Trophoblast cell (in vitro differentiated cells and primary cell): ENCODE measurements around the gene FASLG.

Source experiments
- DNase-seq, 2 donors: peaks; one replicate each; pipeline ENCODE4 v3.0.0-alpha.2; 2016
- H2AFZ ChIP-seq: 2 replicates; pipeline ENCODE4 v1.6.1; 2013; ENCODE audit warnings: low read length, moderate library complexity, mild to moderate bottlenecking; ENCODE audit not compliant: insufficient read depth, poor library complexity
- H2AK5ac ChIP-seq: 2 replicates; pipeline ENCODE4 v1.6.1; 2013; ENCODE audit warnings: mild to moderate bottlenecking, low read length
- H2BK120ac ChIP-seq: 2 replicates; pipeline ENCODE4 v1.6.1; 2013; ENCODE audit warnings: low read length, mild to moderate bottlenecking, moderate library complexity; ENCODE audit not compliant: insufficient read depth, poor library complexity
- H2BK12ac ChIP-seq: 2 replicates; pipeline ENCODE4 v1.6.1; 2013; ENCODE audit warnings: mild to moderate bottlenecking, low read length, moderate library complexity
- H2BK5ac ChIP-seq: 2 replicates; pipeline ENCODE4 v1.6.1; 2013; ENCODE audit warnings: low read length, low read depth, moderate library complexity, mild to moderate bottlenecking; ENCODE audit not compliant: poor library complexity
- H3K14ac ChIP-seq: 2 replicates; pipeline ENCODE4 v1.6.1; 2013; ENCODE audit warnings: mild to moderate bottlenecking, low read length
- H3K18ac ChIP-seq: 2 replicates; pipeline ENCODE4 v1.6.1; 2013; ENCODE audit warnings: mild to moderate bottlenecking, low read length
- H3K23ac ChIP-seq: 2 replicates; pipeline ENCODE4 v1.6.1; 2013; ENCODE audit warnings: low read length
- H3K27ac ChIP-seq: 2 replicates; pipeline ENCODE4 v1.5.1; 2013; ENCODE audit warnings: low read depth, mild to moderate bottlenecking, inconsistent platforms, low read length, moderate library complexity
- H3K27me3 ChIP-seq: 2 replicates; pipeline ENCODE4 v1.6.1; 2013; ENCODE audit warnings: inconsistent platforms, mild to moderate bottlenecking, low read length, moderate library complexity; ENCODE audit not compliant: insufficient read depth
- H3K36me3 ChIP-seq, 2 experiments: 1 replicate in 1 of 2; 2 replicates in 1 of 2; pipeline ENCODE4 v1.6.1; 2013; ENCODE audit warnings: low read length in 2 of 2, mild to moderate bottlenecking in 2 of 2, moderate library complexity in 1 of 2; ENCODE audit not compliant: insufficient read depth in 2 of 2, control insufficient read depth in 1 of 2
- H3K4ac ChIP-seq: 2 replicates; pipeline ENCODE4 v1.6.1; 2013; ENCODE audit warnings: low read depth, mild to moderate bottlenecking, low read length, moderate library complexity
- H3K4me1 ChIP-seq, 2 experiments: 1 replicate in 1 of 2; 2 replicates in 1 of 2; pipeline ENCODE4 v1.6.1; 2013; ENCODE audit warnings: low read length in 2 of 2, mild to moderate bottlenecking in 2 of 2, moderate library complexity in 1 of 2; ENCODE audit not compliant: insufficient read depth in 2 of 2, control insufficient read depth in 1 of 2
- H3K4me2 ChIP-seq: 2 replicates; pipeline ENCODE4 v1.6.1; 2013; ENCODE audit warnings: inconsistent platforms, mild to moderate bottlenecking, low read length, moderate library complexity
- H3K4me3 ChIP-seq: 2 replicates; pipeline ENCODE4 v1.5.1; 2013; ENCODE audit warnings: mild to moderate bottlenecking, low read depth, low read length, inconsistent platforms
- H3K79me1 ChIP-seq: one replicate; pipeline ENCODE4 v1.6.1; 2013; ENCODE audit warnings: low read length
- H3K79me2 ChIP-seq: 2 replicates; pipeline ENCODE4 v1.6.1; 2013; ENCODE audit warnings: low read length, mild to moderate bottlenecking; ENCODE audit not compliant: control insufficient read depth, insufficient read depth, poor library complexity
- H3K9ac ChIP-seq: 2 replicates; pipeline ENCODE4 v1.6.1; 2013; ENCODE audit warnings: mild to moderate bottlenecking, low read length
- H3K9me3 ChIP-seq: 2 replicates; pipeline ENCODE4 v1.6.1; 2013; ENCODE audit warnings: low read depth, mild to moderate bottlenecking, control low read depth, inconsistent platforms, low read length; ENCODE audit not compliant: insufficient read depth
- H4K12ac ChIP-seq: 2 replicates; pipeline ENCODE4 v1.6.1; 2013; ENCODE audit warnings: low read depth, mild to moderate bottlenecking, low read length, moderate library complexity
- H4K8ac ChIP-seq: 2 replicates; pipeline ENCODE4 v1.6.1; 2013; ENCODE audit warnings: low read depth, mild to moderate bottlenecking, low read length, moderate library complexity
- H4K91ac ChIP-seq: one replicate; pipeline ENCODE4 v1.6.1; 2013; ENCODE audit warnings: low read depth, mild to moderate bottlenecking, low read length, moderate library complexity
- WGBS: extraction: QIAGEN DNeasy Blood & Tissue Kit; methylation state at CpG from one replicate; pipeline ENCODE4 v1.1.7; 2013; ENCODE audit warnings: missing lambda C conversion rate; ENCODE audit not compliant: insufficient read length, insufficient coverage; ENCODE audit errors: extremely low coverage; 5-methylcytosine and 5-hydroxymethylcytosine counted together

Gene FASLG

DNA sequence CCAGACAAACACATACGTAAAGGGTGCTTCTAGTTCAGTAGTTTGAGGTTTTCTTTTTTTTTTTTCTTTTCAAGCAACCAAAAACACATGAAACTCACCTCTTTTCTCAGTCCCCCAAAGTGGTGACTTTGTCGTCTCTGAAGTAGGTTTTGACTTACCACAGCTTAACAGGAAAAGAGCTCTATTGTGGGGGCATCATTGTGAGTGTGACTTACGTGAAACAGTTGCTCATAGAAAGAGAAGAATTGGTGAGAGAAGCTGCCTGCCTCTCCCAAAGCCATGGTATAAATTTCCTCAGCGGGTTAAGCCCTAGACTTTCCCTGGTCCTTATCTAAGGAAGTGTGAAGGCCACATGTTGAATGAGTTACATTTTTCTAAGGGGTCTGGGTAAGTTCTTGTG lies 11.9 kb downstream of the FASLG start:
- peak overlapping the region; percentile 84 for H3K4ac ChIP-seq
- peaks cover 35% of the 10 kb centered on the region for H3K79me1 ChIP-seq
- H3K4me3 ChIP-seq = no peak overlapping the region
- peak overlapping the region; percentile 92 for H2BK5ac ChIP-seq
- DNase-seq = no peak
- no peaks in the 10 kb centered on the region for H3K27me3 ChIP-seq
- peak overlapping the region; percentile 43 for H4K8ac ChIP-seq
- no peaks in the 10 kb centered on the region for H3K9me3 ChIP-seq
- H4K12ac ChIP-seq = peak overlapping the region; percentile 18
- H3K27ac ChIP-seq = peak overlapping the region; percentile 99
- H3K4me2 ChIP-seq = no peak overlapping the region
- H3K79me2 ChIP-seq = no peaks in the 10 kb centered on the region
- peak overlapping the region; percentile 90 for H4K91ac ChIP-seq
- peak overlapping the region; percentile 96 for H2BK120ac ChIP-seq
- peak overlapping the region; percentile 90 for H2AK5ac ChIP-seq
- peak overlapping the region; percentile 91 for H2BK12ac ChIP-seq
- no peak overlapping the region for H3K9ac ChIP-seq
- peaks cover 9 to 21% of the 10 kb centered on the region in 2 experiments for H3K4me1 ChIP-seq
- H2AFZ ChIP-seq = no peak overlapping the region
- no peak overlapping the region for H3K23ac ChIP-seq
- H3K14ac ChIP-seq = peak overlapping the region; percentile 67
- H3K36me3 ChIP-seq = no peaks in the 10 kb centered on the region
- H3K18ac ChIP-seq = no peak overlapping the region
- WGBS = no CpG with 5 or more reads among the region's 4 CpGs

DNA sequence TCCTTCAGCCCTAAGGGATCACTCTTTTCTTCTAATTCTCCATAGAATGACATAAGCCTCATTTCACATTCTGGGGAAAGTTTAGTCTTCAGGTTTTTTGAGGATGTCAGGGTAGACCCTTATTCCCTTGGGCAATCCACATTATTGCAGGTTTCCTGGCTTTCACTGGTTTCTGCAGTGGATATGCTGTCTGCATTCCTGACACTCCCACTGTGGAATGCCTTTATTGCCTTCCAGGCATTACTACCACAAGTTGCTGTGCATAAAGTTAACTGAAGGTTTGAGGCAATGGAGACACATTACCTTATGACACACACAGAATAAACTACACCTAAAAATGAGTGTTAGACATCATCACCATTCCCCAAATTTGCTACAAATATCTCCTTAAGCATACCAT lies 12.7 kb downstream of the FASLG start:
- Histone ChIP-seq H4K91ac (no peak overlapping the region), H3K4me3 (no peak overlapping the region)

DNA sequence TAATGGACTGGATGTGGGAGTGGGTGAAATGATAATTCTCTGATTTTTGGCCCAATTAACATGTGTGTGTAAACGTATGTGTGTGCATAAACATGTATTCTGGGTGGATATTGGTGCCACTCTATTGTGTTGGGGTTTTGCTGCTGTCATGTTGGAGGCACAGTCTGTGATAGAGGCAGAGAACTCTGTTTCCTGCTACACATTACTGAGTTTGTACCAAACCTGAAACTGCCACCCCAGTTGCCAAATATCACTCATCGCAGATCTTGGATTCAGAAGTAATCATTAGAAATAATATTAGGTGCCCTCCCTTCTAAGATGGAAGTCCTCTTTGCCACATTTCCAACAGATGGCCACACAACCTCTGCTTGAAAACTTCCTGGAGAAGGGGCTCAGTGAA lies 13.8 kb downstream of the FASLG start:
- H3K18ac ChIP-seq = peak overlapping the region; percentile 68
- H3K36me3 ChIP-seq = no peaks in the 10 kb centered on the region
- H3K9me3 ChIP-seq = no peaks in the 10 kb centered on the region
- peaks cover 42% of the 10 kb centered on the region for H3K79me1 ChIP-seq
- H2BK120ac ChIP-seq = peak overlapping the region; percentile 95
- no CpG with 5 or more reads among the region's 2 CpGs for WGBS
- H3K27me3 ChIP-seq = no peaks in the 10 kb centered on the region
- H4K91ac ChIP-seq = peak overlapping the region; percentile 93
- DNase-seq = no peak
- peak overlapping the region; percentile 72 for H4K8ac ChIP-seq
- H2AFZ ChIP-seq = no peak overlapping the region
- H3K27ac ChIP-seq = peak overlapping the region; percentile 75
- peak overlapping the region; percentile 87 for H3K14ac ChIP-seq
- H3K79me2 ChIP-seq = no peaks in the 10 kb centered on the region
- H3K4me1 ChIP-seq = peaks cover 9 to 21% of the 10 kb centered on the region in 2 experiments
- H3K23ac ChIP-seq = no peak overlapping the region
- no peak overlapping the region for H3K9ac ChIP-seq
- no peak overlapping the region for H3K4me3 ChIP-seq
- peak overlapping the region; percentile 98 for H2BK12ac ChIP-seq
- peak overlapping the region; percentile 78 for H3K4ac ChIP-seq
- H2AK5ac ChIP-seq = peak overlapping the region; percentile 94
- no peak overlapping the region for H3K4me2 ChIP-seq
- no peak overlapping the region for H4K12ac ChIP-seq
- H2BK5ac ChIP-seq = peak overlapping the region; percentile 81

More for the DNA sequence above, 12.7 kb downstream of the FASLG start:
- Histone ChIP-seq H3K4ac (no peak overlapping the region), H3K79me1 (peaks cover 39% of the 10 kb centered on the region), H2AK5ac (no peak overlapping the region), H4K12ac (no peak overlapping the region), H3K18ac (no peak overlapping the region), H3K14ac (no peak overlapping the region), H3K4me2 (peak overlapping the region; percentile 21), H2BK5ac (peak overlapping the region; percentile 95), H2AFZ (no peak overlapping the region), H3K9me3 (no peaks in the 10 kb centered on the region), H3K27me3 (no peaks in the 10 kb centered on the region), H2BK120ac (peak overlapping the region; percentile 88), H3K36me3 (no peaks in the 10 kb centered on the region), H2BK12ac (no peak overlapping the region), H4K8ac (no peak overlapping the region), H3K79me2 (no peaks in the 10 kb centered on the region), H3K27ac (peak overlapping the region; percentile 99), H3K9ac (no peak overlapping the region), H3K23ac (no peak overlapping the region), H3K4me1 (peaks cover 9 to 21% of the 10 kb centered on the region in 2 experiments)
- peak; percentile 93 to 99 for DNase-seq

DNA sequence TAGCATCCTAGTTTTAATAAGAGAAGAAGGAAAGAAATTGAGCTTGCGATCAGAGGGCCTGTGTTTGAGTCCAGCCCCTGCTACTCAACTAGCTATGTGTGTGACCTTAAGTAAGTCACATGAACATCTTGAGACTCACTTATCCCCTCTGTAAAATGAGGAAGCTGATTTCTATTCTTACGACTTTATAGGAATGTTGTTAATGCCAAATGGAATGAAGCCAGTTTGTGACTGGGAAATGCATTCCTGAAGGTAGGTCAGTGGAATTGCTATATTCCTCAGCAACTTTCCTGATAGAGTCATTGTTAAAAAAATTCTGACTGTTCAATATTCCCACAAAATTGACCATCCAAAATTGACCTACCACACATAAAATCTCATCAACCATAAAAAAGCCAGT lies 14.9 kb downstream of the FASLG start:
- no peaks in the 10 kb centered on the region for H3K9me3 ChIP-seq
- peak overlapping the region; percentile 11 for H4K8ac ChIP-seq
- H3K27me3 ChIP-seq = no peaks in the 10 kb centered on the region
- H3K79me1 ChIP-seq = peaks cover 42% of the 10 kb centered on the region
- H3K4me2 ChIP-seq = no peak overlapping the region
- H3K18ac ChIP-seq = no peak overlapping the region
- no peak overlapping the region for H3K9ac ChIP-seq
- H3K36me3 ChIP-seq = no peaks in the 10 kb centered on the region
- H3K14ac ChIP-seq = no peak overlapping the region
- H4K91ac ChIP-seq = peak overlapping the region; percentile 59
- H3K23ac ChIP-seq = no peak overlapping the region
- H2BK120ac ChIP-seq = peak overlapping the region; percentile 25
- peak overlapping the region; percentile 18 for H2BK5ac ChIP-seq
- no peak overlapping the region for H2AFZ ChIP-seq
- H2AK5ac ChIP-seq = no peak overlapping the region
- H3K4ac ChIP-seq = peak overlapping the region; percentile 19
- peaks cover 9 to 21% of the 10 kb centered on the region in 2 experiments for H3K4me1 ChIP-seq
- no CpG with 5 or more reads among the region's 2 CpGs for WGBS
- DNase-seq = peak in 1 of 2 donors; percentile 61
- H3K4me3 ChIP-seq = no peak overlapping the region
- no peak overlapping the region for H4K12ac ChIP-seq
- peak overlapping the region; percentile 37 for H2BK12ac ChIP-seq
- H3K27ac ChIP-seq = peak overlapping the region; percentile 18
- no peaks in the 10 kb centered on the region for H3K79me2 ChIP-seq
